ENCODE results near the gene TRIM23.

DNA sequence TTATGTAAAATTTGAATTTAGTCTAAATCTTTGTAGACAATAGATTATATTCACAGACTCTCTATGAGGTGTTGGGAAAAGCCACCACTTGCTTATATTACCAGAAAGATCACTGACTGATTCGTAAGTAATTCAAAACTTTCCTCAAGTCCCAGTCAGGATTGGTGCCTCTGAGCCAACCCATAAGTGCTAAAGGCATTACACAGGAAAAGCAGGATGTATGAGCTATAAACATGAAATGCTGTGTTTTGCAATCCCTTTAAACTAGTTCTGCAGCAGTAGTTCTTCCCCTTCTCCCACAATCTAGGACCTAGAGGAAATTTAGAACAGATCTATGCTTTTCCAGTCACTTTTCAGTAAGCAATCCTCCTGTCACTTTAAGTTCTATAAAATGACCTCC lies 48.7 kb upstream of the TRIM23 start:
- TF ChIP-seq, protein P1, sequence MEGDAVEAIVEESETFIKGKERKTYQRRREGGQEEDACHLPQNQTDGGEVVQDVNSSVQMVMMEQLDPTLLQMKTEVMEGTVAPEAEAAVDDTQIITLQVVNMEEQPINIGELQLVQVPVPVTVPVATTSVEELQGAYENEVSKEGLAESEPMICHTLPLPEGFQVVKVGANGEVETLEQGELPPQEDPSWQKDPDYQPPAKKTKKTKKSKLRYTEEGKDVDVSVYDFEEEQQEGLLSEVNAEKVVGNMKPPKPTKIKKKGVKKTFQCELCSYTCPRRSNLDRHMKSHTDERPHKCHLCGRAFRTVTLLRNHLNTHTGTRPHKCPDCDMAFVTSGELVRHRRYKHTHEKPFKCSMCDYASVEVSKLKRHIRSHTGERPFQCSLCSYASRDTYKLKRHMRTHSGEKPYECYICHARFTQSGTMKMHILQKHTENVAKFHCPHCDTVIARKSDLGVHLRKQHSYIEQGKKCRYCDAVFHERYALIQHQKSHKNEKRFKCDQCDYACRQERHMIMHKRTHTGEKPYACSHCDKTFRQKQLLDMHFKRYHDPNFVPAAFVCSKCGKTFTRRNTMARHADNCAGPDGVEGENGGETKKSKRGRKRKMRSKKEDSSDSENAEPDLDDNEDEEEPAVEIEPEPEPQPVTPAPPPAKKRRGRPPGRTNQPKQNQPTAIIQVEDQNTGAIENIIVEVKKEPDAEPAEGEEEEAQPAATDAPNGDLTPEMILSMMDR (IDR thresholded peaks at IDR 0.05) = no peak
- TF ChIP-seq POLR2A (IDR thresholded peaks at IDR 0.05) = no peak

All from thyroid gland (tissue), 4 donors.